Measurements from ENCODE around the gene TMEM247. TPM values are rescaled to one million over a fixed set of nuclear protein-coding genes. Genes with fewer than 3 reads are reported as not detected.

Gene TMEM247
- total RNA-seq, 1 experiment from 2014 or later, result not detected

GRCh38 chr2:46430992-46431391 lies 48.4 kb upstream of the TMEM247 start:
- Histone ChIP-seq H3K23ac (ENCODE audit: insufficient read length, low read depth, low read length) (no peak overlapping the region), H4K20me1 (ENCODE audit: control insufficient read depth, insufficient read depth, insufficient read length) (no peaks in the 10 kb centered on the region), H2BK20ac (ENCODE audit: low read depth, low read length, poor library complexity, severe bottlenecking) (no peak overlapping the region), H3K79me1 (ENCODE audit: insufficient read depth, low read depth, low read length, poor library complexity, severe bottlenecking) (no peaks in the 10 kb centered on the region), H4K5ac (ENCODE audit: insufficient read length, low read depth, low read length) (no peak overlapping the region), H3K27ac (ENCODE audit: insufficient read length, low read depth, low read length) (no peak overlapping the region), H2BK120ac (ENCODE audit: low read depth, low read length, poor library complexity, severe bottlenecking) (no peak overlapping the region), H3K4ac (ENCODE audit: low read depth, low read length) (no peak overlapping the region), H3K23me2 (ENCODE audit: insufficient read length, low read depth, low read length, poor library complexity, severe bottlenecking) (no peaks in the 10 kb centered on the region), H3K18ac (ENCODE audit: insufficient read length, low read depth, low read length) (no peak overlapping the region), H3K79me2 (ENCODE audit: insufficient read depth, low read length) (no peaks in the 10 kb centered on the region), H3T11ph (ENCODE audit: low read length) (no peak overlapping the region), H4K8ac (replicated peaks; ENCODE audit: insufficient read length, low read depth, low read length) (no peak overlapping the region), H3K9me3 (ENCODE audit: control insufficient read depth, low read depth, low read length) (no peaks in the 10 kb centered on the region), H3K56ac (ENCODE audit: insufficient read length, low read depth, low read length) (no peak overlapping the region), H2AFZ (ENCODE audit: low read length) (no peak overlapping the region), H3K14ac (ENCODE audit: insufficient read depth, low read length) (no peak overlapping the region), H2AK5ac (ENCODE audit: insufficient read length, low read length) (no peak overlapping the region), H2BK12ac (ENCODE audit: insufficient read length, low read depth, low read length) (no peak overlapping the region), H2BK15ac (ENCODE audit: low read depth, low read length) (no peak overlapping the region), H3K27me3 (ENCODE audit: insufficient read depth, low read length) (no peaks in the 10 kb centered on the region), H4K91ac (ENCODE audit: insufficient read length, low read depth, low read length) (no peak overlapping the region), H3K9ac (ENCODE audit: extremely low read depth, insufficient read length, low read length) (no peak overlapping the region), H3K4me1 (ENCODE audit: insufficient read depth, low read length) (no peaks in the 10 kb centered on the region; the same call in 1 of the 2 replicates), H2BK5ac (ENCODE audit: insufficient read length, low read length) (no peak overlapping the region), H3K4me2 (ENCODE audit: insufficient read depth, insufficient read length, low read length) (no peak overlapping the region)
- Mint-ChIP-seq H3K4me1 (peaks cover 10 to 12% of the 10 kb centered on the region in 2 experiments), H3K36me3 (ENCODE audit: insufficient read depth in 1 of 3, low read depth in 3 of 3) (no peaks in the 10 kb centered on the region), H3K27me3 (ENCODE audit: low read depth) (no peaks in the 10 kb centered on the region), H3K9me3 (no peaks in the 10 kb centered on the region), H3K4me3 (no peak overlapping the region), H3K27ac (no peak overlapping the region)
- TF ChIP-seq CTCF (conservative IDR thresholded peaks at IDR 0.05), result no peak
- no peak for DNase-seq
- WGBS (ENCODE audit: extremely low coverage, insufficient read length, low lambda C conversion rate), result no CpG with 5 or more reads among the region's 1 CpG

Measured in H9 (cell line).